A549 (cell line): ENCODE measurements around the gene TNS1.

Experiments used
- EP300 ChIP-seq, 2 experiments: fragments of >200 bp; sonication (Bioruptor Twin); formaldehyde crosslinking; IDR thresholded peaks; 2 replicates in 1 of 2; 3 replicates in 1 of 2; pipeline ENCODE4 v1.6.1; 2016 to 2017
- POLR2A ChIP-seq: IDR thresholded peaks from 2 replicates; pipeline ENCODE4 v1.6.1; 2012; ENCODE audit warnings: mild to moderate bottlenecking, low read length
- ZNF302 ChIP-seq: fragments of 250-450 bp; sonication (Bioruptor Pico); IDR thresholded peaks from 2 replicates; pipeline ENCODE4 v1.9.0; 2021; ENCODE audit warnings: inconsistent platforms, mild to moderate bottlenecking, moderate library complexity
- TF ChIP-seq, protein P1 (sequence below): fragments of 150-350 bp; IDR thresholded peaks from 2 replicates; pipeline ENCODE4 v1.6.1; 2014; ENCODE audit warnings: low read depth, mild to moderate bottlenecking, low read length
- TF ChIP-seq, protein P2 (sequence below): fragments of >200 bp; sonication (Bioruptor Twin); formaldehyde crosslinking; IDR thresholded peaks from 3 replicates; pipeline ENCODE4 v1.5.1; 2016
- TF ChIP-seq, protein P3 (sequence below): fragments of 450-650 bp; IDR thresholded peaks from 2 replicates; pipeline ENCODE4 v1.6.1; 2014; ENCODE audit warnings: antibody characterized with exemption
- TF ChIP-seq, protein P4 (sequence below): fragments of 250-450 bp; sonication (Bioruptor Pico); IDR thresholded peaks from 2 replicates; pipeline ENCODE4 v1.5.0; 2021; ENCODE audit warnings: mild to moderate bottlenecking, moderate library complexity, borderline replicate concordance

DNA sequence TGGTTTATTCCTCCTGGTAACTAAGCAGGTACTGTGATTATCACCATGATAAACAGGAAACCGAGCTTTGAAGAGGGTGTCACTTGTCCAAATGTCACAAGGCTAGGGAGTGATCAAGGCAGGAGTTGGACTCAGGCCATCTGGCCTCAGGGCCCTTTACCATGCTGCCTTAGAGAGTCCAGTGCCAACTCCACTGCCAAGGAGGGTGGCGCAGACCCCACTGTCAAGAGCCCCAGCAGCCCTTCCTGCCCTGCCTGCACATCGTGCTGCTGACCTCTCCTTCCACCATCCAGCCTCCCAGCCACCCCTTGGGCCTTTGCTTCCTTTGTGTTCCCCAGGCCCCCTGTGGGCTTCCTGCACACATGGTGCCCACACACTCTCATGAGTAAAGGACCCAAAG lies 48.3 kb downstream of the TNS1 start:
- TF ChIP-seq, protein P1, sequence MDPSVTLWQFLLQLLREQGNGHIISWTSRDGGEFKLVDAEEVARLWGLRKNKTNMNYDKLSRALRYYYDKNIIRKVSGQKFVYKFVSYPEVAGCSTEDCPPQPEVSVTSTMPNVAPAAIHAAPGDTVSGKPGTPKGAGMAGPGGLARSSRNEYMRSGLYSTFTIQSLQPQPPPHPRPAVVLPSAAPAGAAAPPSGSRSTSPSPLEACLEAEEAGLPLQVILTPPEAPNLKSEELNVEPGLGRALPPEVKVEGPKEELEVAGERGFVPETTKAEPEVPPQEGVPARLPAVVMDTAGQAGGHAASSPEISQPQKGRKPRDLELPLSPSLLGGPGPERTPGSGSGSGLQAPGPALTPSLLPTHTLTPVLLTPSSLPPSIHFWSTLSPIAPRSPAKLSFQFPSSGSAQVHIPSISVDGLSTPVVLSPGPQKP = no peak
- TF ChIP-seq, protein P2, sequence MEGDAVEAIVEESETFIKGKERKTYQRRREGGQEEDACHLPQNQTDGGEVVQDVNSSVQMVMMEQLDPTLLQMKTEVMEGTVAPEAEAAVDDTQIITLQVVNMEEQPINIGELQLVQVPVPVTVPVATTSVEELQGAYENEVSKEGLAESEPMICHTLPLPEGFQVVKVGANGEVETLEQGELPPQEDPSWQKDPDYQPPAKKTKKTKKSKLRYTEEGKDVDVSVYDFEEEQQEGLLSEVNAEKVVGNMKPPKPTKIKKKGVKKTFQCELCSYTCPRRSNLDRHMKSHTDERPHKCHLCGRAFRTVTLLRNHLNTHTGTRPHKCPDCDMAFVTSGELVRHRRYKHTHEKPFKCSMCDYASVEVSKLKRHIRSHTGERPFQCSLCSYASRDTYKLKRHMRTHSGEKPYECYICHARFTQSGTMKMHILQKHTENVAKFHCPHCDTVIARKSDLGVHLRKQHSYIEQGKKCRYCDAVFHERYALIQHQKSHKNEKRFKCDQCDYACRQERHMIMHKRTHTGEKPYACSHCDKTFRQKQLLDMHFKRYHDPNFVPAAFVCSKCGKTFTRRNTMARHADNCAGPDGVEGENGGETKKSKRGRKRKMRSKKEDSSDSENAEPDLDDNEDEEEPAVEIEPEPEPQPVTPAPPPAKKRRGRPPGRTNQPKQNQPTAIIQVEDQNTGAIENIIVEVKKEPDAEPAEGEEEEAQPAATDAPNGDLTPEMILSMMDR = no peak
- TF ChIP-seq POLR2A (no peak), ZNF302 (CRISPR knock-in tag) (no peak), EP300 (IDR thresholded peaks at IDR 0.05) (no peak)
- TF ChIP-seq, protein P3, sequence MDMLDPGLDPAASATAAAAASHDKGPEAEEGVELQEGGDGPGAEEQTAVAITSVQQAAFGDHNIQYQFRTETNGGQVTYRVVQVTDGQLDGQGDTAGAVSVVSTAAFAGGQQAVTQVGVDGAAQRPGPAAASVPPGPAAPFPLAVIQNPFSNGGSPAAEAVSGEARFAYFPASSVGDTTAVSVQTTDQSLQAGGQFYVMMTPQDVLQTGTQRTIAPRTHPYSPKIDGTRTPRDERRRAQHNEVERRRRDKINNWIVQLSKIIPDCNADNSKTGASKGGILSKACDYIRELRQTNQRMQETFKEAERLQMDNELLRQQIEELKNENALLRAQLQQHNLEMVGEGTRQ = no peak
- TF ChIP-seq, protein P4, sequence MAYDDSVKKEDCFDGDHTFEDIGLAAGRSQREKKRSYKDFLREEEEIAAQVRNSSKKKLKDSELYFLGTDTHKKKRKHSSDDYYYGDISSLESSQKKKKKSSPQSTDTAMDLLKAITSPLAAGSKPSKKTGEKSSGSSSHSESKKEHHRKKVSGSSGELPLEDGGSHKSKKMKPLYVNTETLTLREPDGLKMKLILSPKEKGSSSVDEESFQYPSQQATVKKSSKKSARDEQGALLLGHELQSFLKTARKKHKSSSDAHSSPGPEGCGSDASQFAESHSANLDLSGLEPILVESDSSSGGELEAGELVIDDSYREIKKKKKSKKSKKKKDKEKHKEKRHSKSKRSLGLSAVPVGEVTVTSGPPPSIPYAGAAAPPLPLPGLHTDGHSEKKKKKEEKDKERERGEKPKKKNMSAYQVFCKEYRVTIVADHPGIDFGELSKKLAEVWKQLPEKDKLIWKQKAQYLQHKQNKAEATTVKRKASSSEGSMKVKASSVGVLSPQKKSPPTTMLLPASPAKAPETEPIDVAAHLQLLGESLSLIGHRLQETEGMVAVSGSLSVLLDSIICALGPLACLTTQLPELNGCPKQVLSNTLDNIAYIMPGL (CRISPR knock-in tag) = no peak
